Adrenal gland (tissue), 12 donors: ENCODE measurements around the gene SNAPC4. TPM values are rescaled to one million over a fixed set of nuclear protein-coding genes. Genes with fewer than 3 reads are reported as not detected.

Experiments used
- DNase-seq, 7 donors: peaks; one replicate each; pipeline ENCODE4 v3.0.0-alpha.2; 2019 to 2020
- H3K27ac ChIP-seq, 5 donors: fragments of 200-600 bp; sonication (generic) in 4 of 5; 1 replicate in 3 of 5; 2 replicates in 2 of 5; pipeline versions ENCODE4 v1.5.1 to v1.8.0; 2016 to 2020; ENCODE audit warnings: mild to moderate bottlenecking in 1 of 5
- H3K27me3 ChIP-seq: fragments of 200-600 bp; 2 replicates; pipeline ENCODE4 v1.8.0; 2021
- H3K36me3 ChIP-seq, 2 donors: fragments of 200-600 bp; replicated peaks in 1 of 2; 1 replicate in 1 of 2; 2 replicates in 1 of 2; pipeline versions ENCODE4 v1.5.1 to v1.8.0; 2018 to 2022
- H3K4me1 ChIP-seq, 2 donors: fragments of 200-600 bp; replicated peaks in 1 of 2; 1 replicate in 1 of 2; 2 replicates in 1 of 2; pipeline versions ENCODE4 v1.5.1 to v1.8.0; 2018 to 2021
- H3K4me3 ChIP-seq, 4 donors: fragments of 200-600 bp; sonication (generic) in 3 of 4; one replicate each; pipeline ENCODE4 v1.5.1; 2016 to 2018
- H3K9me3 ChIP-seq, 3 donors: fragments of 200-600 bp; sonication (generic) in 1 of 3; replicated peaks in 1 of 3; 1 replicate in 2 of 3; 2 replicates in 1 of 3; pipeline versions ENCODE4 v1.5.1 to v1.8.0; 2016 to 2021
- POLR2A ChIP-seq, 2 donors: fragments of 450-650 bp; IDR thresholded peaks; one replicate each; pipeline ENCODE4 v1.6.1; 2017; ENCODE audit warnings: antibody characterized with exemption in 2 of 2, mild to moderate bottlenecking in 2 of 2, moderate library complexity in 1 of 2
- WGBS, 4 donors: extraction: QIAGEN DNeasy Blood & Tissue Kit in 2 of 4; methylation state at CpG; one replicate each; pipeline versions ENCODE4 v1.1.5 to v1.1.7; 2013 to 2017; 5-methylcytosine and 5-hydroxymethylcytosine counted together
- intact Hi-C, 2 donors: fragments of 100-400 bp; cut with DNase I; formaldehyde crosslinking; loops; one replicate each; pipeline versions ENCODE4 v1.14.1 to v1.15.0; 2022 to 2023
- polyA plus RNA-seq, 3 donors: library from polyadenylated mRNA; stranded (reverse); fragments of 200-250 nt in 2 of 3; fragments of 350-450 nt in 1 of 3; fragmentation: Illumina TruSeq in 1 of 3; extraction: RNeasy Lipid Tissue Mini Kit (QIAGEN cat#74804) in 1 of 3; gene quantifications; one replicate each; pipeline ENCODE4 v1.2.3, GENCODE V29; 2013 to 2014
- total RNA-seq, 9 donors: library from RNA; depleted of rRNA in 4 of 9; stranded (reverse); fragments of >200 nt in 4 of 9; fragments of 120-200 nt in 1 of 9; fragmentation: NEBNext Ultra II Directional in 1 of 9; extraction: Animal tissue kit (Norgen Biotek cat#: 25700) in 1 of 9; gene quantifications; one replicate each; pipeline versions ENCODE4 v1.1.0 to v1.2.4, GENCODE V29; 2013 to 2023
- TF ChIP-seq, protein P1 (sequence below), 6 experiments: fragments of 450-650 bp in 4 of 6; fragments of 200-600 bp in 2 of 6; sonication (generic) in 1 of 6; IDR thresholded peaks; 1 replicate in 5 of 6; 2 replicates in 1 of 6; pipeline versions ENCODE4 v1.5.1 to v1.8.0; 2016 to 2021; ENCODE audit warnings: antibody characterized with exemption in 6 of 6, mild to moderate bottlenecking in 2 of 6, moderate library complexity in 1 of 6
- donor health status: healthy with polysubstance abuse.
- donor health status: Bipolar disorder and iron deficiency.
- donor health status: DM: yes; HTN: yes; CAD: no.
- donor health status: DM: no; HTN: no; CAD: no.
- donor health status: DM: no; HTN: no; CAD: no.
- donor health status: DM: yes; HTN: yes; CAD: no.

SNAPC4 gene
- total and polyA plus RNA-seq, 12 donors: 2.4 to 20.1 (median 5.6) TPM

- 90 to 94% (median 93%) methylated on average over 5 to 7 of the region's 7 CpGs for WGBS, 4 donors
- no peaks in the 10 kb centered on the region for H3K9me3 ChIP-seq
- H3K4me1 ChIP-seq: peaks cover 8 to 9% of the 10 kb centered on the region in 2 donors
- H3K27me3 ChIP-seq: no peaks in the 10 kb centered on the region
- peaks cover 0 to 95% of the 10 kb centered on the region in 2 donors for H3K36me3 ChIP-seq
- H3K4me3 ChIP-seq: no peak overlapping the region
- no peak for TF ChIP-seq POLR2A (IDR thresholded peaks at IDR 0.05)
- TF ChIP-seq, protein P1, sequence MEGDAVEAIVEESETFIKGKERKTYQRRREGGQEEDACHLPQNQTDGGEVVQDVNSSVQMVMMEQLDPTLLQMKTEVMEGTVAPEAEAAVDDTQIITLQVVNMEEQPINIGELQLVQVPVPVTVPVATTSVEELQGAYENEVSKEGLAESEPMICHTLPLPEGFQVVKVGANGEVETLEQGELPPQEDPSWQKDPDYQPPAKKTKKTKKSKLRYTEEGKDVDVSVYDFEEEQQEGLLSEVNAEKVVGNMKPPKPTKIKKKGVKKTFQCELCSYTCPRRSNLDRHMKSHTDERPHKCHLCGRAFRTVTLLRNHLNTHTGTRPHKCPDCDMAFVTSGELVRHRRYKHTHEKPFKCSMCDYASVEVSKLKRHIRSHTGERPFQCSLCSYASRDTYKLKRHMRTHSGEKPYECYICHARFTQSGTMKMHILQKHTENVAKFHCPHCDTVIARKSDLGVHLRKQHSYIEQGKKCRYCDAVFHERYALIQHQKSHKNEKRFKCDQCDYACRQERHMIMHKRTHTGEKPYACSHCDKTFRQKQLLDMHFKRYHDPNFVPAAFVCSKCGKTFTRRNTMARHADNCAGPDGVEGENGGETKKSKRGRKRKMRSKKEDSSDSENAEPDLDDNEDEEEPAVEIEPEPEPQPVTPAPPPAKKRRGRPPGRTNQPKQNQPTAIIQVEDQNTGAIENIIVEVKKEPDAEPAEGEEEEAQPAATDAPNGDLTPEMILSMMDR (IDR thresholded peaks at IDR 0.05): no peak
- intact Hi-C loops: no loop called here
- no peak for DNase-seq
- no peak overlapping the region for H3K27ac ChIP-seq
Observed at GRCh38 chr9:136445799-136446198, 45.8 kb upstream of the SNAPC4 start.

DNA sequence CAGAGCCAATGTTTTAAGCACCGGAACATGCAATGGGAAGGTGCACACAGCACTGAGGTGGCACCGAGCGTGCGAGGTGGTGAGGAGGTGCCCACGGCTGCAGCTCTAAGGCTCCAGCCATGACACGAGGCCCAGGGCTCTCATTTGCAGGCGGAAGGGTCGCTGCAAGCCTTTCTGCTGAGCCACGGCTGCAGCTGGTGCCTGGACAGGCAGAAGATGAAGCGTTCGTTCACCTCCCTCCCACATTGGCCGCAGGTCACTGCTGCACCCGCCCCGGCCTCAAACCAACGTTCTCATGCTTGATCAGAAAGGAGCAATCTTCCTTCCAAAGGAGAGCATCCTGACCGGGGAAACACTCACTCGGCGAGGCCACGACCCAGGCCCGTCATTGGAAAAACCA lies 44.1 kb upstream of the SNAPC4 start:
- Histone ChIP-seq H3K4me3 (no peak overlapping the region), H3K4me1 (peaks cover 13 to 16% of the 10 kb centered on the region in 2 donors), H3K27ac (no peak overlapping the region), H3K27me3 (no peaks in the 10 kb centered on the region), H3K9me3 (no peaks in the 10 kb centered on the region), H3K36me3 (peaks cover 0 to 78% of the 10 kb centered on the region in 2 donors)
- 89 to 93% (median 92%) methylated on average over 12 to 20 of the region's 20 CpGs for WGBS, 4 donors
- TF ChIP-seq, protein P1 (IDR thresholded peaks at IDR 0.05): no peak
- no peak for TF ChIP-seq POLR2A (IDR thresholded peaks at IDR 0.05)
- peak in 1 of 7 donors; percentile 15 for DNase-seq
- intact Hi-C loops: no loop called here

GRCh38 chr9:136443687-136444086 lies 43.7 kb upstream of the SNAPC4 start:
- intact Hi-C loops: no loop called here
- H3K9me3 ChIP-seq: no peaks in the 10 kb centered on the region
- TF ChIP-seq, protein P1 (IDR thresholded peaks at IDR 0.05): no peak
- no peak for TF ChIP-seq POLR2A (IDR thresholded peaks at IDR 0.05)
- no peaks in the 10 kb centered on the region for H3K27me3 ChIP-seq
- H3K27ac ChIP-seq: no peak overlapping the region
- WGBS, 4 donors: 92 to 97% (median 94%) methylated on average over 7 of the region's 7 CpGs
- DNase-seq: peak in 1 of 7 donors; percentile 12
- peaks cover 0 to 74% of the 10 kb centered on the region in 2 donors for H3K36me3 ChIP-seq
- peaks cover 14 to 17% of the 10 kb centered on the region in 2 donors for H3K4me1 ChIP-seq
- H3K4me3 ChIP-seq: no peak overlapping the region

DNA sequence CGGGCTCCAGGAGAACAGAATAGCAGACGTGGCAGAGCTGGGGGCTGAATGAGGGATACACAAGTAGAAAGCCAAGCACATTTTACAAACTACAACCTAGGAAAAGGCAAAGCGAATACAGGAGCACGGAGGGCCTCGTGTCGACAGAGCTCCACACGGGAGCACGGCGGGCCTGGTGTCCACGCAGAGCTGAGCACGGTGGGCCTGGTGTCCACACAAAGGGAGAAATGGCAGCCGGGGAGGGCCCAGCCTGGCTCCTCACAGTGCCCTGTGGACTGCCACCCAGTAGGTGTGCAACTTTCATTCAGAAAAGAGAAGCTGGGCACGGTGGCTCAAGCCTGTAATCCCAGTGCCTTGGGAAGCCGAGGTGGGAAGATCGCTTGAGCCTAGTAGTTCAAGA lies 43.1 kb upstream of the SNAPC4 start:
- no peak for TF ChIP-seq POLR2A (IDR thresholded peaks at IDR 0.05)
- TF ChIP-seq, protein P1 (IDR thresholded peaks at IDR 0.05): no peak
- peaks cover 20 to 23% of the 10 kb centered on the region in 2 donors for H3K4me1 ChIP-seq
- DNase-seq: peak in 1 of 7 donors; percentile 13
- intact Hi-C loops: no loop called here
- H3K4me3 ChIP-seq: no peak overlapping the region
- no peaks in the 10 kb centered on the region for H3K27me3 ChIP-seq
- no peak overlapping the region for H3K27ac ChIP-seq
- H3K36me3 ChIP-seq: peaks cover 0 to 73% of the 10 kb centered on the region in 2 donors
- 93 to 96% (median 94%) methylated on average over 12 to 15 of the region's 15 CpGs for WGBS, 4 donors
- H3K9me3 ChIP-seq: no peaks in the 10 kb centered on the region
